Activated B cell treated with CpG ODN at 0.5 μM for 24 hours (primary cell): ENCODE measurements around the gene GSN. TPM values are rescaled to one million over a fixed set of nuclear protein-coding genes. Genes with fewer than 3 reads are reported as not detected.

Experiments
- ATAC-seq: fragments of 200-7000 bp; cut with Tn5 transposase; one replicate; pipeline ENCODE4 v1.10.0; 2021; ENCODE audit warnings: low read depth, mild to moderate bottlenecking, moderate library complexity
- CTCF ChIA-PET: fragments of 350-600 bp; sonication (Branson Sonifier 250); formaldehyde crosslinking; loops from one replicate; lab custom pipeline; 2021; ENCODE audit warnings: antibody characterized with exemption; lab: Charles Lee
- POLR2A ChIA-PET: fragments of 350-600 bp; sonication (Branson Sonifier 250); formaldehyde crosslinking; loops from one replicate; lab custom pipeline; 2021; ENCODE audit warnings: antibody characterized with exemption; lab: Charles Lee
- DNase-seq: peaks from one replicate; pipeline ENCODE4 v3.0.0; 2022
- H3K27ac Mint-ChIP-seq: one replicate; pipeline ENCODE4 v1.8.0; 2020; ENCODE audit warnings: mixed read lengths
- H3K27me3 Mint-ChIP-seq: one replicate; pipeline ENCODE4 v1.8.0; 2021; ENCODE audit warnings: mixed read lengths
- H3K36me3 Mint-ChIP-seq: one replicate; pipeline ENCODE4 v1.8.0; 2021; ENCODE audit warnings: low read depth, mixed read lengths
- H3K4me1 Mint-ChIP-seq: one replicate; pipeline ENCODE4 v1.8.0; 2021; ENCODE audit warnings: mixed read lengths
- H3K4me3 Mint-ChIP-seq: one replicate; pipeline ENCODE4 v1.8.0; 2020; ENCODE audit warnings: mild to moderate bottlenecking, mixed read lengths
- H3K9me3 Mint-ChIP-seq: one replicate; pipeline ENCODE4 v1.8.0; 2020; ENCODE audit warnings: mixed read lengths
- intact Hi-C: fragments of 100-400 bp; cut with micrococcal nuclease; formaldehyde crosslinking; loops from one replicate; pipeline ENCODE4 v1.15.1; 2024
- total RNA-seq: library from RNA; stranded (reverse); gene quantifications from 2 replicates; pipeline ENCODE4 v1.2.3, GENCODE V29; 2022
- TF ChIP-seq, protein P1 (sequence below): fragments of 200-600 bp; IDR thresholded peaks from one replicate; pipeline ENCODE4 v1.8.0; 2022; ENCODE audit warnings: antibody characterized with exemption, mild to moderate bottlenecking

Gene GSN
- total RNA-seq, 1 donor from 2014 or later = 26.5 TPM

DNA sequence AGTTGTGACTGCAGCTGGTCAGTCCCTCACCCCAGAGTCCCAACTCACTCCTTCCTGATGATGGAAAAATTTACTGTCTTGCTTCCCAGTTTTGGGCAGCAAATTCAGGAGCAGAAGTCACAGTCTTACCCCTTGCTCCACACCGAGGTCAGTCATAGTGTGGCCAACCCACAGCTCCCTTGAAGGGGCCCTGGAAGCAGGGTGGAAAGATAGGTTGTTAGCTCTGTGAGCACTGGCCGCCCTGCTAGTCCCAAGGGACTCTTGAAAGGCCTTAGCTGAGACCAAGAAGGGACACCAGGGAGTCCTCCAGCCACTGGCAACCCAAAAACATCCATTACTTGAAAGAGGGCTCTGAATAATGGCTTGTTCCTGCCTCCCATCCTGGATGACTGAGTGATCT lies 40.0 kb downstream of the GSN start:
- ChIA-PET CTCF (interaction anchor here (2.7 kb wide), 1 partner anchor 12 kb away, joined by 12 read pairs; no protein-coding TSS in a partner anchor), POLR2A (no interaction called here)
- Mint-ChIP-seq H3K4me1 (no peaks in the 10 kb centered on the region), H3K27me3 (no peaks in the 10 kb centered on the region), H3K9me3 (no peaks in the 10 kb centered on the region), H3K4me3 (no peak overlapping the region), H3K27ac (no peak overlapping the region), H3K36me3 (peaks cover 41% of the 10 kb centered on the region)
- DNase-seq (no peak), ATAC-seq (no peak)
- intact Hi-C loops = no loop called here
- TF ChIP-seq, protein P1, sequence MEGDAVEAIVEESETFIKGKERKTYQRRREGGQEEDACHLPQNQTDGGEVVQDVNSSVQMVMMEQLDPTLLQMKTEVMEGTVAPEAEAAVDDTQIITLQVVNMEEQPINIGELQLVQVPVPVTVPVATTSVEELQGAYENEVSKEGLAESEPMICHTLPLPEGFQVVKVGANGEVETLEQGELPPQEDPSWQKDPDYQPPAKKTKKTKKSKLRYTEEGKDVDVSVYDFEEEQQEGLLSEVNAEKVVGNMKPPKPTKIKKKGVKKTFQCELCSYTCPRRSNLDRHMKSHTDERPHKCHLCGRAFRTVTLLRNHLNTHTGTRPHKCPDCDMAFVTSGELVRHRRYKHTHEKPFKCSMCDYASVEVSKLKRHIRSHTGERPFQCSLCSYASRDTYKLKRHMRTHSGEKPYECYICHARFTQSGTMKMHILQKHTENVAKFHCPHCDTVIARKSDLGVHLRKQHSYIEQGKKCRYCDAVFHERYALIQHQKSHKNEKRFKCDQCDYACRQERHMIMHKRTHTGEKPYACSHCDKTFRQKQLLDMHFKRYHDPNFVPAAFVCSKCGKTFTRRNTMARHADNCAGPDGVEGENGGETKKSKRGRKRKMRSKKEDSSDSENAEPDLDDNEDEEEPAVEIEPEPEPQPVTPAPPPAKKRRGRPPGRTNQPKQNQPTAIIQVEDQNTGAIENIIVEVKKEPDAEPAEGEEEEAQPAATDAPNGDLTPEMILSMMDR = no peak

DNA sequence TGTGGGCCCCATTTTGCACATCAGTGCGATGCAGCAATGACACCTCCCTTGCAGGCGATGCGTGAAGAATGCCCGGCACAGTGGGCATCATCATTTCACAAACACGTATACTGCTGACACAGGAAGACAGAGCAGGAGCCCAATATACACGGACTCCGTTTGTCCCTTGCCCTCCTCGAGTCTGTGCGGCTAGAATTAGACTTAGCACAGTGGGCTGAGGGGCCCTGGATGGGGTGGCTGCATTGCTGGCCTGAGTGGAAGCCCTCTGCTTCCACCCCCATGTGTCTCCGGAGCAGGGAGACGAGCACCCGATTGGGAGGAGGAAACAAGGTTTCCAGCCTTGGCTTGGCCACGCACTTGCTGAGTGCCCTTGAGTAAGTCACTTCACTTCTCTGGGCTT lies 40.8 kb downstream of the GSN start:
- CTCF ChIA-PET = interaction anchor here (2.2 kb wide), 1 partner anchor 11 kb away, joined by 10 read pairs; no protein-coding TSS in a partner anchor
- POLR2A ChIA-PET = no interaction called here
- Mint-ChIP-seq H3K27ac (no peak overlapping the region), H3K36me3 (peaks cover 42% of the 10 kb centered on the region), H3K4me1 (no peaks in the 10 kb centered on the region), H3K27me3 (no peaks in the 10 kb centered on the region), H3K4me3 (no peak overlapping the region), H3K9me3 (no peaks in the 10 kb centered on the region)
- intact Hi-C loops = no loop called here
- TF ChIP-seq, protein P1 = no peak
- no peak for DNase-seq
- no peak for ATAC-seq

DNA sequence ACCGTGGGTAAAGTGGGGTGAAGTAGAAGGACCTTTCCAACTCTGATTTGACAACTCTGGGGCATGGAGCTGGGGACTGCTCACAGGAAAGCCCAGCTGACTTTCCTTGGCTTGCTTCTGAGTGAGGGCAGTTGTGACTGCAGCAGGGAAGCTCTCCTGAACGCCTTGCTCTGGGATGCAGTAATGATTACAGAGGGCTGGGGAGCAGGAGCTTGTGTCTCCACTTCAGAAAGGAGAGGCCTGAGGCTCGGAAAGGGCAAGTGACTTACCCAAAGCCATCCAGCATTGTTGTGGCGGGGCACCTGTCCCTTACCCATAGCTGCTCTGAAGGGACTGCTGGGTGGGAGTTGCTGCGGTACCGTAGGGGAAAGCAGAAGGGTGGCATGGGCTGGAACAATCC lies 41.2 kb downstream of the GSN start:
- TF ChIP-seq, protein P1 = no peak
- Mint-ChIP-seq H3K36me3 (peaks cover 42% of the 10 kb centered on the region), H3K27ac (no peak overlapping the region), H3K4me3 (no peak overlapping the region), H3K9me3 (no peaks in the 10 kb centered on the region), H3K27me3 (no peaks in the 10 kb centered on the region), H3K4me1 (no peaks in the 10 kb centered on the region)
- ChIA-PET CTCF (interaction anchor here (2.2 kb wide), 1 partner anchor 10 kb away, joined by 10 read pairs; no protein-coding TSS in a partner anchor), POLR2A (no interaction called here)
- intact Hi-C loops = no loop called here
- ATAC-seq = no peak
- no peak for DNase-seq

DNA sequence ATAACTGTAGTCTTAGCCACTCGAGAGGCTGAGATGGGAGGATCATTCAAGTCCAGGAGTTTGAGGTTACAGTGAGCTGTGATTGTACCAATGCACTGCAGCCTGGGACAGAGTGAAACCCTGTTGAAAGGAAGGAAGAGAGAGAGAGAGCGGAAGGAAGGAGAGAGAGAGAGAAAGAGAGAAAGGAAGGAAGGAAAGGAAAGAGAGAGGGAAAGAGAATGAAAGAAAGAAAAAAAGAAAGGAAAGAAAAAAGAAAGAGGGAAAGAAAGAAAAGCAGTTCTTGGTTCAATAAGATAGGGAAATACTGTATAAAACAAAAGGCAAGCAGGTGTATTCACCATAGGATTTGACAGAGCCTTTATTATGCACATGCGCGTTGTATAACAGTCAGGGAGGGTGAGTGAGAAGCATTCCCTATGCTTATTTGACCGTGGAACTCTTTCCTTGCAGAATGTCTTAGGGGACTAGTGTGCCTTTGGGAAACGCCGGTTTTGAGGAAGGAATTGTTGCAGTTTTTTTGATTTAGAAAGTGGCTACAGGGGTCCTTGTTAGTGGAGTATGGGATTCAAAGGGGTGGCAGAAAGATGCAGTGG lies 42.0 kb downstream of the GSN start:
- Mint-ChIP-seq H3K9me3 (no peaks in the 10 kb centered on the region), H3K27ac (no peak overlapping the region), H3K4me3 (no peak overlapping the region), H3K27me3 (no peaks in the 10 kb centered on the region), H3K4me1 (no peaks in the 10 kb centered on the region), H3K36me3 (peaks cover 42% of the 10 kb centered on the region)
- no peak for ATAC-seq
- CTCF ChIA-PET = interaction anchor here (2.2 kb wide), 1 partner anchor 10 kb away, joined by 10 read pairs; no protein-coding TSS in a partner anchor
- TF ChIP-seq, protein P1 = no peak
- no peak for DNase-seq
- intact Hi-C loops = no loop called here
- POLR2A ChIA-PET = no interaction called here

DNA sequence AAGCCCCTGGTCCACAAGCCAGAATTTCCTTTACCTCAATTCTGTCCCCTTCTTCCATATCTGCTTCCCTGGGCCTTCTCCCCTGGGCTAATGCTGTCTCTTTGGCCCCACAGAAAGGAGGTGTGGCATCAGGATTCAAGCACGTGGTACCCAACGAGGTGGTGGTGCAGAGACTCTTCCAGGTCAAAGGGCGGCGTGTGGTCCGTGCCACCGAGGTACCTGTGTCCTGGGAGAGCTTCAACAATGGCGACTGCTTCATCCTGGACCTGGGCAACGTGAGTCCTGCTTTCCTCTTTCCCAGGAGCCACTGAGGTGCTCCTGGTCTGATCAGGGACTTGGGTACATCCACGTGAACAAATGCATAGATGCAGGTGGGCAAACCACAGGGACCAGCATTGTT lies 42.6 kb downstream of the GSN start:
- TF ChIP-seq, protein P1 = no peak

More for the DNA sequence above, 42.6 kb downstream of the GSN start:
- Mint-ChIP-seq H3K9me3 (no peaks in the 10 kb centered on the region), H3K4me1 (no peaks in the 10 kb centered on the region), H3K4me3 (no peak overlapping the region), H3K27me3 (no peaks in the 10 kb centered on the region), H3K36me3 (peaks cover 42% of the 10 kb centered on the region), H3K27ac (no peak overlapping the region)
- no peak for DNase-seq
- POLR2A ChIA-PET = no interaction called here
- intact Hi-C loops = no loop called here
- CTCF ChIA-PET = interaction anchor here (2.2 kb wide), 1 partner anchor 9 kb away, joined by 10 read pairs; no protein-coding TSS in a partner anchor
- ATAC-seq = no peak
